HL-60 (cell line): ENCODE results near the gene SALL1.

Source experiments
- DNase-seq, 2 experiments: peaks; one replicate each; pipeline ENCODE4 v3.0.0-alpha.2; 2010 to 2020; ENCODE audit warnings: low read depth in 1 of 2, low spot score in 1 of 2
- H3K27ac ChIP-seq: fragments of 250-450 bp; sonication (Bioruptor Pico); replicated peaks from 2 replicates; pipeline ENCODE4 v1.5.1; 2020; ENCODE audit warnings: mild to moderate bottlenecking, moderate library complexity
- H3K27me3 ChIP-seq: fragments of 250-450 bp; sonication (Bioruptor Pico); 2 replicates; pipeline ENCODE4 v1.5.1; 2021; ENCODE audit warnings: mild to moderate bottlenecking, moderate library complexity; ENCODE audit not compliant: insufficient read depth, poor library complexity, severe bottlenecking
- H3K4me3 ChIP-seq: replicated peaks from 2 replicates; pipeline ENCODE4 v1.5.1; 2011; ENCODE audit warnings: mild to moderate bottlenecking, control low read depth, low read length; ENCODE audit not compliant: insufficient read depth
- CTCF ChIP-seq: IDR thresholded peaks from one replicate; pipeline ENCODE4 v1.5.1; 2011; ENCODE audit warnings: low read length, control low read depth, inconsistent platforms; ENCODE audit not compliant: insufficient read depth
- GABPA ChIP-seq: IDR thresholded peaks from 2 replicates; pipeline ENCODE4 v1.6.1; 2012; ENCODE audit warnings: low read depth
- POLR2AphosphoS5 ChIP-seq: IDR thresholded peaks from 2 replicates; pipeline ENCODE4 v1.6.1; 2012; ENCODE audit warnings: low read depth
- SPI1 ChIP-seq: IDR thresholded peaks from 2 replicates; pipeline ENCODE4 v1.6.1; 2012; ENCODE audit warnings: low read depth, mild to moderate bottlenecking, borderline replicate concordance
- TF ChIP-seq, protein P1 (sequence below): IDR thresholded peaks from 2 replicates; pipeline ENCODE4 v1.6.1; 2012; ENCODE audit warnings: low read depth; ENCODE audit not compliant: insufficient replicate concordance

SALL1 gene

GRCh38 chr16:51141541-51141940 lies 9.5 kb downstream of the SALL1 start:
- Histone ChIP-seq H3K27me3 (peaks cover 13% of the 10 kb centered on the region), H3K27ac (no peak overlapping the region), H3K4me3 (no peak overlapping the region)
- TF ChIP-seq SPI1 (no peak), CTCF (no peak), POLR2AphosphoS5 (no peak), GABPA (no peak)
- TF ChIP-seq, protein P1, sequence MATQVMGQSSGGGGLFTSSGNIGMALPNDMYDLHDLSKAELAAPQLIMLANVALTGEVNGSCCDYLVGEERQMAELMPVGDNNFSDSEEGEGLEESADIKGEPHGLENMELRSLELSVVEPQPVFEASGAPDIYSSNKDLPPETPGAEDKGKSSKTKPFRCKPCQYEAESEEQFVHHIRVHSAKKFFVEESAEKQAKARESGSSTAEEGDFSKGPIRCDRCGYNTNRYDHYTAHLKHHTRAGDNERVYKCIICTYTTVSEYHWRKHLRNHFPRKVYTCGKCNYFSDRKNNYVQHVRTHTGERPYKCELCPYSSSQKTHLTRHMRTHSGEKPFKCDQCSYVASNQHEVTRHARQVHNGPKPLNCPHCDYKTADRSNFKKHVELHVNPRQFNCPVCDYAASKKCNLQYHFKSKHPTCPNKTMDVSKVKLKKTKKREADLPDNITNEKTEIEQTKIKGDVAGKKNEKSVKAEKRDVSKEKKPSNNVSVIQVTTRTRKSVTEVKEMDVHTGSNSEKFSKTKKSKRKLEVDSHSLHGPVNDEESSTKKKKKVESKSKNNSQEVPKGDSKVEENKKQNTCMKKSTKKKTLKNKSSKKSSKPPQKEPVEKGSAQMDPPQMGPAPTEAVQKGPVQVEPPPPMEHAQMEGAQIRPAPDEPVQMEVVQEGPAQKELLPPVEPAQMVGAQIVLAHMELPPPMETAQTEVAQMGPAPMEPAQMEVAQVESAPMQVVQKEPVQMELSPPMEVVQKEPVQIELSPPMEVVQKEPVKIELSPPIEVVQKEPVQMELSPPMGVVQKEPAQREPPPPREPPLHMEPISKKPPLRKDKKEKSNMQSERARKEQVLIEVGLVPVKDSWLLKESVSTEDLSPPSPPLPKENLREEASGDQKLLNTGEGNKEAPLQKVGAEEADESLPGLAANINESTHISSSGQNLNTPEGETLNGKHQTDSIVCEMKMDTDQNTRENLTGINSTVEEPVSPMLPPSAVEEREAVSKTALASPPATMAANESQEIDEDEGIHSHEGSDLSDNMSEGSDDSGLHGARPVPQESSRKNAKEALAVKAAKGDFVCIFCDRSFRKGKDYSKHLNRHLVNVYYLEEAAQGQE, result no peak
- no peak for DNase-seq

DNA sequence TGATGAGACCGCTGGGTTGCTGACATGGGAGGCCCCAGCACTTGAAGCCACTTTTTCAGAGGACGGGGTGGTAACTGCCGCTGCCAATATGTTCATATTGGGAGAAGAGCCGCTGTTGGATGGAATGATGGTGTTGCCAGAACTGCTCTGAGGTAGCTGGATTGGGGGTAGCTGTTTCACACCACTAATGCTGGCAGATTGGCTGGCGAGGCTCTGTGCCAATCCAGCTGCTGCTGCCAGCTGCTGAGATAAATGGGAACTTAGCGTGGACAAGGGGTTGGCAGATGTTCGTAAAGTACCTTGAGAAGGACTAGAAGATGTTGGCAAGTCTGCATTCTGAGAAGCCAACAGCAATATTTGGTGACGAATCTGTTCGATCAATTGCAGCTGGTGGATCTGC lies 10.0 kb downstream of the SALL1 start:
- H3K27me3 ChIP-seq, result peaks cover 12% of the 10 kb centered on the region
- H3K27ac ChIP-seq, result no peak overlapping the region
- H3K4me3 ChIP-seq, result no peak overlapping the region
- TF ChIP-seq GABPA (no peak), SPI1 (no peak), POLR2AphosphoS5 (no peak), CTCF (no peak)
- no peak for DNase-seq

GRCh38 chr16:51140112-51140511 lies 11.0 kb downstream of the SALL1 start:
- no peak overlapping the region for H3K4me3 ChIP-seq
- H3K27me3 ChIP-seq, result peaks cover 15% of the 10 kb centered on the region
- H3K27ac ChIP-seq, result no peak overlapping the region
- TF ChIP-seq POLR2AphosphoS5, result no peak
- no peak for TF ChIP-seq SPI1
- DNase-seq, result no peak

GRCh38 chr16:51139568-51139967 lies 11.5 kb downstream of the SALL1 start:
- no peak for DNase-seq
- no peak overlapping the region for H3K4me3 ChIP-seq
- no peak overlapping the region for H3K27ac ChIP-seq
- TF ChIP-seq CTCF (no peak), SPI1 (no peak), GABPA (no peak), POLR2AphosphoS5 (no peak)
- TF ChIP-seq, protein P1, result no peak
- H3K27me3 ChIP-seq, result peaks cover 15% of the 10 kb centered on the region
